Activated CD4-positive, alpha-beta T cell treated with anti-CD3 and anti-CD28 coated beads, Interleukin-2, amount 50 U/mL, for 1 hour (primary cell): ENCODE results near the gene EIF1AD.

ENCODE experiments used
- DNase-seq: peaks from one replicate; pipeline ENCODE4 v3.0.0-alpha.2; 2020

Gene EIF1AD

DNA sequence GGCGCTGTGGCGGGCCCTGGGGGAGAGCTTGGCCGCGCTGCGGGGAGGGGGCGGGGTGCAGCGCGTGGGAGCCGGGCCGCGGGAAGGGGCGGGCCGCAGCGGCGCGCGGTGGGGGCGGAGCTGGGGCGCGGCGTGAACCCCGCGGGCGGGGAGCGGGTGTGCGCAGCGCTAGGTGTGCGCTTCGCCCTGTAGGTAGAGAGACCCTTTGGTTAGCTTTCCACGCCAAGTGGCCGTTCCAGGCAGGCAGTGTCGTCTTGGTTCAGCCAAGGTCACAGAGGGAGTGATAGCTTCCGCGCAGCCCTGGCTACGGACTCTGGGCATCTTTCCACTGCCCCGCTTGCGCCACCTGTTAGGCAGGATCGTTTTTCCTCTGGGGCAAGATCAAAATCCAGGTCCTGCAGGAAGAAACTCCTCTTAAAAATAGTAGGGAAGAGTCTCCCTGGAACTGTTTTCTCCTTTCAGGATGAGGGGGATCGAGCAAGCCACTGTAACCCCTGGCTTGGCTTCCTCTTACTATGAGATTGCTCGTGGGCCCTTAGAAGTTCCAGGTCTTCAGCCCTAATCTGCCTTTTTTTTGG lies 780 bp upstream of the EIF1AD start:
- DNase-seq: no peak

DNA sequence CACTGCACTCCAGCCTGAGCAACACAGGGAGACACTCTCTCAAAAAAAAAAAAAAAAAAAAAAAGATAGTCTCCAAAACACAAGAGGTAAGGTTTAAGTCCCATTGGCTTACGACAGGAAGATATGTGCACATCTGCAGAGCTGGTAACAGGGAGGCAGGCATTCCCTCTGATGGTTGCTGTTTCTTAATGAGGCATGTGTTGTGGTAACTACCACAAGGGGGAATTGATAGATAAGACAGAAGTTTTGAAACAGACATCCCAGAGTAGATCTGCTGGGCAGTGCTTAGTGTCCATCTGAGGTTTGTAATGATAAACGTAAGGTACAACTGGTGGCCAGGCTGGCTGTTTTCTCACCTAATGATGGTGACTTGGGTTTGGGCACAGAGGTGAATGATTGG lies 4.7 kb downstream of the EIF1AD start:
- DNase-seq: no peak

DNA sequence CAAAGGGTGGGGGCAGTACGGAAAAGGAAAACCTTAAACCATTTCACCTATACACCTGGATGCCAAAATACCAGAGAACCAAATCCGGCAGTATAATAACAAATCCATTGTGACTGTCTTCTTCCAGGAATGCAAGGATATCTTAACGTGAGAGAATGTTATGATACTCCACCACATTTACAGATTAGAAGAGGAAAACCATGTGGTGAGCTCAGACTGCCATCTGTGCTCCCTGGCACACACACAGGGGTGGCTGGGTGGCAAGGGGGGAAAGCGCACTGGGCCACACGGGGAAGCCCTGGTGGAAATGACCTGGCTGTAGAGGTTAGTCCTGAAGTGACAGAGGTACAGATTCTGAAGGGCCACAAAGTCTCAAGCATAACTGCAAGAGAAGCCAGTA lies 9.9 kb downstream of the EIF1AD start:
- no peak for DNase-seq

DNA sequence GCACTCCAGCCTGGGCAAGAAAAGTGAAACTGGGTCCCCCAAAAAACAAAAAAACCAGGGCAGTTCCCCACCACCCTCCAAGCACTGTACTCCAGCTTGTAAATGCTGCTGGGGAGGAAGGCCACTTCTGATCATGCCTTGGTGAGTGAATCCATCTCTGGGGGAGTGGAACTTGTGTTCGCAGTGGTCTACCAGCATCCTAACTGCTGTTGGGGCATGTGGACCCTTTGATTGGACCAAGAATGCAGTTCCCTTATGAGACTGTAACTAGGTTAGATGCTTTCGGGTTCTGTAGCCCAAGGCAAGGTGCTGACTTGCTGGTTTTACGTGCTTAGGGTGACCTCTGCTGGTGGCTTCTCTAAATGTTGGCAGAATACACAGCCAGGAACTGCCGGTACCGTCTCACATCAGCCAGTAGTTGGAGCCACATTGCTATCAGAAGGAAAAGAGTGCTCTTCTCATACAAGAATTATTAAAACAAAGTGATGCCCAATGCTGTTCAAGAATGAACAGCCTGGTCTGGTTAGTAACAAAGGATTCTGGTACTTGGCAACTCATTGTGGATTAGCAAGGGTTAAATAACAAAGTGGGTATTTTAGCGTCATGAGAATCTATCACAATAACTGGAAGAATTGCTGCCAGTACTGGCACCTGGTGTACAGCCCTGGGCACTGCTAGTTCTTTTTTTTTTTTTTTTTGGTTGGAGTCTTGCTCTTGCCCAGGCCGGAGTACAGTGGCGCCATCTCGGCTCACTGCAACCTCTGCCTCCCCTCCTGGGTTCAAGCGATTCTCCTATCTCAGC lies 13.0 kb downstream of the EIF1AD start:
- DNase-seq: peak; percentile 89

DNA sequence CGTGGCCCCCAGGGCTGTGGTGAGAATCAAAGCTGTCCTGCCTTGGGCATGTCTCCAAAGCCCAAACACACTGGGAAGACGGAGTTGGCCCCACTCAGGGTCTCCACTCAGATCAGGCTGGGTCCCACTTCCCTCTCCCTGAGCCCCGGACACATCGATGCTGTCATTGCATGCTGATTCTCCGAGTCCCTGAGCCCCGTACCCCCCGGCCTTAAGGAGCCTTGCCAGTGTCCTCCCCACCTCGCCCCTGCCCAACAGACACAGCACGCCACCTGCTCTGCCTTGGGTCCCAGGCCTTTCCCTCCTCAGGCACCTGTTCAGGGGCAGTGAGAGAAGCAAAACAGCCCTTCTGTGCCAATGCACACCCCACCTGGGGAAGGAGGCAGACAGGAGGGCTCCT lies 14.6 kb downstream of the EIF1AD start:
- no peak for DNase-seq

DNA sequence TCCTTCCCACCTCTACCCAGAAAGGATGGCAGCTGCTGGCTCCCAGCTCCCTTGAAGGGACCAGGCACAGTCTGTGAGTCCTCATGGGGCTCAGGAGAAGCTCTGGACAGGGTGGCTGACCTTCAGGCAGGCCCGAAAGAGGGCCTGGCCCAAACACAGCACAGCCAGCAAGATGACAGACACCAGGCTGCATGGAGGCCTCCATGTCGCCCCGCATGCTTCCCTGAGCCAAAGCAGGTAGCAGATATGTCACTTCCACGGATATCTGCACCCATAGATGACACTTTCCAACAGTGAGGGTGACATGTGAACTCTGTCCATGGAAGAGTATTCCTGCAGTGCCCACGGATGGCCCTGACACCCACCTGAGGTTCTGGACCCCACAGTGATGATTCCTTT lies 18.4 kb downstream of the EIF1AD start:
- no peak for DNase-seq

DNA sequence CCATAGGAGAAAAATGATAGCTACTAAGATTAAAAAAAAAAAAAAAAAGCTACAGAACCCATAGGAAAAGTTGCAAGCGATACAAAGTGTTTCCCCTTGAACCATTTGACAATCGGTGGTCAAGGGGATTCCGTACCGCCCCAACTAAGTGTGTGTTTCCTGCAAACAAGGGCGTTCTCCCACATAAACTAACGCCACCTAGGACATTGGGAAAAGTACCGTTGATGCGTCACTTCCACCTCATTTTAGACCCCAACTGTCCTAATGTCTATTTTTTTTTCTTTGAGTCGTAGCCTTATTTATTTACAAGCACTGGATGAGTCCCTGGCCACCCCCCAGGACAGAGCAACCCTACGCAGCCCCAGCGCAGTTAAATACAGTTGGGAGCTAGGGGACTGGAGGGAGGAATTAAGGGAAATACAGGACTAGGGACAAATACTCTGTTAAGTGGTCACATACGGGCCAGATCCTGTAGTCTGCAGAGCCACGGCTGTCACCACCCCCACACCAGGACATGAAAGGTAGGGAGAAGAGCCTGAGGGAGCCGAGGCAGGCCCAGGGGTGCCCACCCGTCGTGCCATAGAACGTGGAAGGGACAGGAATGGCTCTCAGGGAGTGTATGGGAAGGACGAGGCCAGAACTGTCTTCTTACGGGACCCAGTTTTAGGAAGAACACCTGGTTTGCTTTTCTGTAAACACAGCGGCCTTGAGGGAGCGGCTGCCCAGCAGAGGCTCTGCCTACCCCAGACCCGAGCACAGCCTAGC lies 19.0 kb downstream of the EIF1AD start:
- DNase-seq: no peak

DNA sequence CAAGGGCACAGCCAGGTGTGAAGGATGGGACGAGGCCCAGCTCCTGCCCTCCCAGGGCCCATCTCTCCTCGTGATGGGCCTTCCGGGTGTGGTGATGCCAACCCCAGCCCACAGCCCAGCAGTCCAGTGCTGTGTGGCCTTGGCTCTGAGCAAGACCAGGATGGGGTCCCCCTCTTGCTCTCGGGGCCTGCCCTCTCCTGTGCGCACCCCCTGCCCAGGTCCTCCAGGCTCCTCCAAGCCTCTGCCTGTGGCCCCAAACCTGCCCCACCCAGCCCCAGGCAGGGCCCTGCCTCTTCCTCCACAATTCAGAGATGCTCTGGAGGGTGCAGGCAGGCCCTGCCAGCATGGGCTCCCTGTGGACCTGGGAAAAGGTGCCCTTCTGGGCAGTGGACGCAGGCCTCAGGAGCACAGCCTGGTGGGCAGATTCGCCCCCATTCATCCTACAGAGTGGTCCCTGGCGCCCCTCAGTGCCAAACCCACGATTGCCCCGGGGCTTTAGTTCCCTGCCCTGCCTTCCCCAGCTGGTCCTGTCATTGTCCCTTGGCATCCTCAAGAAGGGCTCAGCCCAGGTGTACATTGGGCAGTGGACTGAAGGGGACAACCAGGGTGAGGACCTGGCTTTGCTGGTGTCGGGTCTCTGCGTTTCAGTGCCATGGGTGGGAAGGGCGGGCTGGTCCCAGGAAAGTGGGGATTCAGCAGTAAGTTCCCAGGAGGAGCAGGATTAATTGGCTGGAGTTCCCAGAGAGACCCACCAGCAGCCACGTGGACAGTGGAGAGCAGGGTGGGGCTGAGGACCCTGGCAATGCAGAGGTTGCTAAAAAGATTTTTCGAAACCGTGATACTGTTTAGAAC lies 19.8 kb downstream of the EIF1AD start:
- DNase-seq: no peak

DNA sequence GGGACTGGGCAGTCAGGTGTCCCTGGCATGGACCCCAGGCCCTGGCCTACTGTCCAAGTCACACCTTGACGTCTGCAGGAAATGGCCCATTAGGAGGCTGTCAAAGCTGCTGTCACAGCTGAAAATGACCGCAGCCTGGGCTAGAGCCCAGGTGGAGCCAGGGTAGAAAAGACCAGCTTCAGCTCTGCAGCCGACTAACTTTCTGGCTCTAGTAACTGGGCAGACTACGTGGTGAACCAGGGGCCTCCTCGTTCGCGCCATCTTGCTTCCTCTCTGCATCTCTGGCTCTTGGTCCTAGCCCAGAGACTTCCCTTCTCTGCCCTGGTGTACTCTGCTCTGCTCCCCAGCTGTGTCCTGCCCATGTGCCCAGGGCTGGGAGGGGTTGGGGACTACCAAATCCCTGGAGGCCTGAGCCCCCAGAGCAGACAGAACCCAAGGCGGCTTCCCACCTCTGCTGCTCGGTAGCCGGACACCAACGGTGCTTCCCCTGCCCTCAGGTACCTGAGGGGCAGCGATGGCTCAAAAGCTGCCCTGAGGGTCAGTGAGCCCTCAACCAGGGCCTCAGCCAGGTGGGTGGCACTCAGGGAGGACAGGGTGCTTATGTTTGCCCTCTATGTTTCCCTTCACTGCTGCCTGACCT lies 20.7 kb downstream of the EIF1AD start:
- no peak for DNase-seq

DNA sequence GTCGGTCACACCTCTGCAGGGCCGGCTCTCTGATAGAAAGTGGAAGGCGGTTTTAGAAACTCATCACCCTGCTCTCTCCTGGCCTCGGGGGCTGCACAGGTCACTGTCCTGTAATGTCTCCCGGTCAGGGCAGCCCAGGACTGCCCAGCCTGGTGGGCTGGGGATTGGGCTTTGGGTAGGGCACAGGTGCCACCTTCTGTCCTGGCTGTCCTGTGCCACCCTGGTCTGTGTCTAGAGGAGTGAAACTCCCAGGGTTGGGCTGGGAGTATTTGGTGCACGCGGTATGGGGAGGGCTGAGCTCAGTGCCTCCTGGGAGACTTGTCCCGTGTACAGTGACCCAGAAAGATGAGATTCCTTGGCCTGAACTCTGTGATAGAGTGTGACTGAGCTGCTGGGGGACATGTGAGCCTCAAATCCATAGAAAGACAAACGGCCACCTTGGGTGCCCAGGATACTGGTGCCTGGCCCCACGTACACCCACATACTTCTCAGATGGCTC lies 22.6 kb downstream of the EIF1AD start:
- DNase-seq: no peak

DNA sequence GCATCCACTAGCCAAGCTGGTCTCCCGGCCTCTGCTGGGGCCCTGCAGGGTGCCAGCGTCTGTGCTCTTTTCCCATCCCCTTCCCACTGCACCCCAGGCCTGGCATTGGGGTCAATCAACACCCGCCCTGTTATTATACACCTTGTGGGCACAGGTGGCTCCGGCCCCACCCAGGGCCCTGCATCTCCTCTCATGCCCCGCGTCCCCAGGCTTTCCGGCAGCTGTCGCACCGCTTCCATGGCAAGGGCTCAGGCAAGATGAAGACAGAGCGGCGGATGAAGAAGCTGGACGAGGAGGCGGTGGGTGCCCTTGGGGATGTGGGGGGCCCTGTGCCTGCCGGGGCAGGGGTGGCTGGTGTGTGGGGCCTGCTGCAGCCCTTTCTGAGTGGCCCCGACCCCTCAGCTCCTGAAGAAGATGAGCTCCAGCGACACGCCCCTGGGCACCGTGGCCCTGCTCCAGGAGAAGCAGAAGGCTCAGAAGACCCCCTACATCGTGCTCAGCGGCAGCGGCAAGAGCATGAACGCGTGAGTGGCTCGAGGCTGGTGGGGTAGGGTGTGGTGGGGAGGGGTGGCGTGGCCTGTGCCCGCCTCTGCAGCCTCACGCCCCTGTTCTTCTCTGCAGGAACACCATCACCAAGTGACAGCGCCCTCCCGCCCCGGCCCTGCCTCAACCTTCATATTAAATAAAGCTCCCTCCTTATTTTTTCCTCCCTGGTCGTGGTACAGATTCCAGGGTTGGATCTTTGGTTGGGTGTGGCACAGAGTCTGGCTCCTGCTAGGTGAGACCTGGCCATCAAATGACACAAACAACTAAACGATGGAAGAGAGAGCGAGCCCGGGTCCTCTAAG lies 23.3 kb downstream of the EIF1AD start:
- DNase-seq: no peak

DNA sequence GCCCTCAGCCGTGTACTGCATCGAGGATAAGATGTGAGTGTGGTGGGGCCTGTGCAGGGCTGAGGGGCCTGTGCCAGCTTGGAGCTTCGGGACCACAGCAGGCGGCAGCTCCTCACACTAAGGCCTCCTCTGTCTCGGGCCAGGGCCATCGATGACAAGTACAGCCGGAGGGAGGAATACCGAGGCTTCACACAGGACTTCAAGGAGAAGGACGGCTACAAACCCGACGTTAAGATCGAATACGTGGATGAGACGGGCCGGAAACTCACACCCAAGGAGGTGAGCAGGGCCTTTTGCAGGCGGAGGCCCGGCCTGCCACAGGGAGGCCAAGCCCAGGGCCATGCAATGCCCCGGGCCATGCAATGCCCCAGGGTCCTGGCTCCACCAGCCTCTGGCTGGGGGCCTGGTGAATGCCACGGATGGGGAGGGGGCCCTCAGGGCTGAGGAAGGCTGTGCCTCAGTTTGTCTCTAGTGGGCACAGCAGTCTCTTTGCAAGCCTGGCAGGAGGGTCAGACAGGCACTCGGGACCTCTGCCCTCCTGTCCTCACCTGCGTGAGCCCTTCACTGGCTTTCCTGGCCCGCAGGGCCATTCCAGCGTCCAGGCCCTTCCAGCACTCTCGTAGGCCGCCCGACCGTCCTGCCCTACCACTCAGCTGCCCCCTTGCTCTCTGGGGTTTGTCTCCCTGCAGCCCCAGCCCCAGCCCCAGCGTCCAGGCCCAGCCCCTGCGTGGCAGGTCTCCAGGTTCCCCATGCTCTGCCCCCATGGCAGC lies 24.2 kb downstream of the EIF1AD start:
- DNase-seq: no peak

DNA sequence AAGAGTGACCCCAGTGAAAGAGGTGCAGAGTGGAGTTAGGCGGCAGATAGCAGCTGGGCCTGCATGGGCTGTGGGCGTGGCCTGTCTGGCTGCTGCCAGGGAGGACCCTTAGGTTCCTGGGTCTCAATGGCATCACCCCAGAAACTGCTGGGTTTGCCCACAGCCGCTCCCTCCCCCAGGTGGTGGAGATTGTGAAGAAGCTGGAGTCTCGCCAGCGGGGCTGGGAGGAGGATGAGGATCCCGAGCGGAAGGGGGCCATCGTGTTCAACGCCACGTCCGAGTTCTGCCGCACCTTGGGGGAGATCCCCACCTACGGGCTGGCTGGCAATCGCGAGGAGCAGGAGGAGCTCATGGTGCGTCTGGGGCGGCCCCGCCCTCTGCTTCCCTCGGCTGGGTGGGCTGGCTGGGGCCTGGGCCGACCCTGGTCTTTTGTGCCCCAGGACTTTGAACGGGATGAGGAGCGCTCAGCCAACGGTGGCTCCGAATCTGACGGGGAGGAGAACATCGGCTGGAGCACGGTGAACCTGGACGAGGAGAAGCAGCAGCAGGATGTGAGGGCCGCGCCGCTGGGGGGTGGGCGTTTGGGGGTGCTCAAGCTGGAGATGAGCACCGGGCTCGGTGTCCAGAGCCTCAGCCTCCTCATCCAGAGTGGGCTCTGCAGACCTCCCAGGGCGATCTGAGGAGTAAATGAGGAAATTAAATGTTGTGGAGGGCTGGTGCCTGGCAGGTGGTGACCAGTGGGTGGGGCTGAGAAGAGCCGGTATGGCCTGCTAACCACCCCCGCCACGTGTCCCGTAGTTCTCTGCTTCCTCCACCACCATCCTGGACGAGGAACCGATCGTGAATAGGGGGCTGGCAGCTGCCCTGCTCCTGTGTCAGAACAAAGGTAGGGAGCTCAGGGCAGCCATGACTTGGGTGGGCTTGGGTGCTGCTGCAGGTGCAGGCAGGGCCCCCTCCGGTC lies 25.5 kb downstream of the EIF1AD start:
- no peak for DNase-seq

DNA sequence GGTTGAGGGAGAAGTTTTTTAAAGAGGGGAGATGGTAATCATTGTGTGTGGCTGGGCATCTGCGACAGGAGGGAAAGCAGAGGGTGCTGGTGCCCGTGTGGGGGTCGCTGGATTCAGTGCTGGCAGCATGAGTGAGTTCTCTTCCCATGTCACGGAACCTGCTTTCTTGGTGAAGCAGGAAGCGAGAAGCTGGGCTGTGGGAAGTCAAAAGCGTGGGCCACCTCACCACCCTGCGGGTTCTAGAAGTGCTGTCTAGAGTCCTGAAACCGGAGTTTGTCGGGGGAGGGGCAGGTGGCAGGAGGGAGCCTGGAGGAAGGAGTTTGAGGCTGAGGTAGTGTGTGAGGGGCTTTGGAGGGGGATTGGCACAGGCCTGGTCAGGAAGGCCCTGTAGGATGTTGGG lies 26.2 kb downstream of the EIF1AD start:
- no peak for DNase-seq

DNA sequence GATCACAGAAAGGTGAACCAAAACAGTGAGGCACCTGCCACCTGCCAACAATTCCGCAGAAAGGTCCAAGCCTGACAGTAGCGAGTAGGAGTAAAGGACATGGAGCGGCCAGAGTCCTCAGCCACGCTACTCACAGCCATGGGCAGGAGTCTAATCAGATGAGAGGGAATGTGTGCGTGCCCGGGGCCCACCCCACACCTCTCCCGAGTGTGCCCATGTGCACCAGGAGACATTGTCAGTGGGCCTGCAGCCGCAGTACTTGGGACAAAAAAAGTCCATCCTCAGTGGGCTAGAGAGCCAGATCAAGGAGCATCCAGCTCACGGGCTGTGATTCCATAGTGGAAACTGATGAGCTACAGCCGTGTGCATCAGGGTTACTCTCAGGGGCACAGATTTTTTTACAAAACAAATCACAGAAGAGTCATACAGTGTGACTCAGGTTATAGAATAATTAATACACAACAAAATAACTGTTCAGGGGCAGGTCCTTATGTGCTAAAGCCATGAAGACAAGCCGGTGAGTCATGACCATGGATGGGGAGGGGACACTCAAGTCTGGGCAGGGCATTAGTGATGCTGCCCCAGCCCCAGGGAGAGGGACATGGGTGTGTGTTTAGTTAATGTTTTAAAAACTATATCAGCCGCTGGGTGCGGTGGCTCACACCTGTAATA lies 28.4 kb downstream of the EIF1AD start:
- no peak for DNase-seq

DNA sequence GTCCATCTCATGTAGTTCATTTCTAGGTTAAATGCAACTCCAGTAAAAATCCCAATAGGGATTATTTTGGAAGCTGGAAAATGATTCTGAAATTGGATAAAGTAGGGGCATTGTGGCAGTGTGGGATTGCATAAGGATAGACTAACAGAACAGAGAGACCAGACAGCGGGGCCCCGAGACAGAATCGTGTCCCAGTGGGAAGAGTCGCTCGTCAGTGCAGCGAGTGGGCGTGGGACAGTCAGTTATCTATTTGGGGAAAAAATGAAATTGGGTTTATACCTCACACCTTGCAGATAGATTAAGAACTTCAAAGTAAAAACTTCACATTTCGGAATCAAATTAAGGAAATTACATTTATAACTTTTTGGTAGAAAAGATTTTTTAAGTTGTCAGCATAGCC lies 29.8 kb downstream of the EIF1AD start:
- no peak for DNase-seq

DNA sequence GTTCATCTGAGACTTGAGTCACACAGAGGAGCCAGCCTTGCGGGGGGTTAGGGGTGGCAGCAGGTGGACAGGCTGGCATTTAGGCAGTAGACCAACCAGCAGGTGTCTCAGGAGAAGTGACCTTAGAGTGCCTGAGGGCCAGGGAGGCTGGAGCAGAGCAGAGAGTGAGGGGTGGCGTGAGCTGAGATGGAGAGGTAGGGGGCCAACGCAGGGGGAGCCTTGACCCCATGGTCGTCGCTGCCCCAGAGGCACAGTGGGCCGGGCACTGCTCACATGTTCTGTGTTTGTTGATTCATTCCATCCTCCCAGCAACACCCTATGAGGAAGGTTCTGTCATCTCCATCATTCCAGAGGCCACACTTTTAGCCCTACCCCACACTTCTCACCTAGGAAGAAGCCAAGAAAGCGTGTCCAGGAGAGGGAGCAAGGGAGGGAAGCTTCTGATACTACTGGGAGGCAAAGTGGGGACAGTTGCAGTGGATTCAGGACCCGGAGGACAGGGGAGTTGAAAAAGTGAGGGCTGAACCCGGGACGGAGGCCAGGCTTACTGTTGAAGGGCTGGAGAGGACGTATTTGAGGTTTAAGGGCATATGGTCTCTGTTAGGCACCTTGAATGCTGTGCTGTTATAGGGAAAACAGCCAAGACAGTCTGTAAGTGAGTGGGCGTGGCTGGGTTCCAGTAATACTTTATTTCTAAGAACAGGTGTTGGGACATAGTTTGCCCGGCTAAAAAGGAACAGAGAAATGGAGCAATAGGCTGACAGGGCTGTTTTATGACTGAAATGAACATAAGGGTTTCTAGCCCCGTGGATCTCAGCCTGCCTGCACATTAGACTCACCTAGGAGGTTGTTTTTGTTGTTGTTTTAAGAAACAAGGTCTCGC lies 33.1 kb downstream of the EIF1AD start:
- DNase-seq: no peak
